HG03108 (cell line): Measurements from ENCODE around the gene WBP1.
A peak's percentile ranks its signal among the peaks of the same experiment; 100 is the strongest.
"Not testable (repeated sequence)": the region's sequence is repeated elsewhere in the genome, so short reads cannot be mapped to it uniquely, and the experiment has no call there.

Experiments used
- ATAC-seq: cut with Tn5 transposase; IDR thresholded peaks from one replicate; pipeline ENCODE4 v1.9.1; 2021; ENCODE audit warnings: moderate library complexity; ENCODE audit not compliant: unreplicated experiment

Gene WBP1

DNA sequence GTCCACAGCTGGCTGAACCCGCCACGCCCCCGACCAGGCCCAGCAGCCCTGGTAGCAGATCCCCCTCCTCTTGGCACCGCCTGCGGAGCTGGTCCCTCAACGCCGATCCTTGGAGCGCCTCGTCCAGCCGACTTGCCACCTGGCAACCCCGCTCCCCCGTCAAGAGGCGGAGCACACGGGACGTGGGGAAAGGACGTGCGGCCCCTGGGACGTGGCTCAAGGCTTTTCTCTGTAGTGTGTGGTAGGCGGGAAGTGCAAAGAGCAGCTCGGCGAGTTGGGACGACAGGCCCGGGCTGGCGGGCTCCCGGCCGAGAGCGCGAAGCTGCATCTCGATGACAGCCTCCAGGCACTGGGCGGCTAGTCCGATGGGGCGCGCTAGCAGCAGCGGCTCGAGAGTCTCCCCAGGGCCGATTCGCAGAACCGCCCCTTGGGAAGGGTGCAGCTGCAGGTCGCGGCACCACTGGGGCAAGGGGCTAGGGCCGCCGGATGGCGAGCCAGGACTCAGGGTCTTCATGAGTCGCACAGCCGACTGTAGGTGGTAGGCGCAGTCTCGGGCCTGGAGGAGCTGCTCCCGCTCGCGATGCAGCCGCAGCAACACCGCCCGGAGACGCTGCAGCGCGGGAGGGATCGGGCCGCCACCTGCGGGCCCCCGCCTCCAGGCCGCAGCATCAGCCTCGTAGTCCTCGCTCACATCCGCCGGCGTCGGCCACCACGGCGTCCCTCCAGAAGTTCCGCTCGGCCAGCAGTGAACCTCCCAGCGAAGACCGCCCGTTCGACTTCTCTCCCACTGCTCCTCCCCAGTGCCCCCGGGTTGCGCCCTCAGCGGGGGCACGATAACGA is 23.9 kb downstream of the WBP1 start:
- ATAC-seq, result peak; percentile 30

DNA sequence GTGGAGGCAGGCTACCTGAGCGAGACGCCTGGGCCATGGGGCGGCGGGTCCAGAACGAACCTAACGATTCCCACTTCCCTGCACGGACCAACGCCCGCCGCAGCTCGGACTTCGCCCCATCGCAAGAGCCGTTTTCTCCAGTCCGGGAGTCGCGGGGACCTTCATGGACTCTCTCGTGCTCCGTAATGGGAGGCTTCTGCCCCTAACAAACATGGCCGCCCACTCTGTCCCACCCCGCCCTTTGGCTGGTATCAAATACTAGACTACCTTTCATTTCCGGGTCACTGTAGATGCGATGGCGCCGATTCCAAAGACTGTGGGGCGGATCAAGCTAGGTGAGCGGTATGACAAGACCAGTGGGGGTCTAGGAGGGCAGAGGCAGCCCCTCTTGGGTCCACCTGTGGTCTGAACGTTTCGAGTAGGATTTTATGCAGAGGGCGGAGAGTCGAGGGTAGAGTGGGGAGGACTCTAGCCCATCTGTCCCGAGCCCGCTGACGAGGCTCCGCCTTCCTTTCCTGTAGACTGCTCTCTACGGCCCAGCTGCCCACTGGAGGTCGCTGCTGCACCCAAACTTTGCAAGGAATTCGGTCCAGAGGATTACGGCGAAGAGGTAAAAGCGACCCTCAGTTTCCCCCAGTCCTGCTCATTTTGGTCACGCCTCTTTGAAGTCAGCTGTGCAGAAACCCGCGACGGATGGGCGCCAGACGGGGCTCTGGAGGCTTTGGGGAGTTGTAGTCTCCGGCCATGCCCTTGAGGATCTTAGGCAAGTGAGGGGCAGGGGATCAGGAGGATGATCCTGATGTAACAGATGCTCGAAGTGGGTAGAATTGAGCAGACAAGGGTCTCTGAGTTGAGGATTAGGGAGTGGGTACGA is 24.8 kb downstream of the WBP1 start, which contains the start of the genes CCDC142 and TTC31:
TSS of gene CCDC142 (minus strand) at position 198 of the 874 bp plus-strand sequence. CDS start at position 37, 161 bp downstream.
TSS of gene TTC31 (plus strand) at position 281 of the 874 bp plus-strand sequence. CDS start at position 296, 15 bp downstream.
- ATAC-seq, result peak; percentile 88

DNA sequence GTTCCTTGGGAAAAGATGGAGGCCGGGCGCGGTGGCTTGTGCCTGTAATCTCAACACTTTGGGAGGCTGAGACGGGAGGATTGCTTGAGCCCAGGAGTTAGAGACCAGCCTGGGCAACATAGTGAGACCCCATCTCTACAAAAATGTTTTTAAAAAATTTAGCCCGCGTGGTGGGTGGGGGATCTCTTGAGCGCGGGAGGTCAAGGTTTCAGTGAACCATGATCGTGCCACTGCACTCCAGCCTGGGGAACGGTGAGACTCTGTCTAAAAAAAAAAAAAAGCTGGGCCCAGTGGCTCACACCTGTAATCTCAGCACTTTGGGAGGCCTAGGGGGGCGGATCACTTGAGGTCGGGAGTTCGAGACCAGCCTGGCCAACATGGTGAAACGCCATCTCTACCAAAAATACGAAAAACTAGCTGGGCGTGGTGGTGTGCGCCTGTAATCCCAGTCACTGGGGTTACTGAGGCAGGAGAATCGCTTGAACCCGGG is 25.5 kb downstream of the WBP1 start:
- not testable (repeated sequence) for ATAC-seq

DNA sequence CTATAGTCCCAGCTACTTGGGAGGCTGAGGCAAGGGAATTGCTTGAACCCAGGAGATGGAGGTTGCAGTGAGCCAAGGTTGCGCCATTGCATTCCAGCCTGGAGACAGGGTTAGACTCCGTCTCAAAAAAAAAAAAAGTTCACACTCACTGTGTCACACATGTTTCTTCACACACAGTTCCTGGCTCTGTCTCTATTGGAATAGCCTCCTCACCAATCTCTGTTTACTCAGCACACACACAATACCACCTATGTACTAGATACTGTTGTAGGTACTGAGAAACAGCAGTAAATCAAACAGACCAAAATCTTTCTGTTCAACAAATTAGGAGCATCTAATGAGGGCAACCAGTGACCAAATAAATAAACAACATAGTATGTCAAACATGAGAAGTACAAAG is 27.9 kb downstream of the WBP1 start:
- no peak for ATAC-seq

DNA sequence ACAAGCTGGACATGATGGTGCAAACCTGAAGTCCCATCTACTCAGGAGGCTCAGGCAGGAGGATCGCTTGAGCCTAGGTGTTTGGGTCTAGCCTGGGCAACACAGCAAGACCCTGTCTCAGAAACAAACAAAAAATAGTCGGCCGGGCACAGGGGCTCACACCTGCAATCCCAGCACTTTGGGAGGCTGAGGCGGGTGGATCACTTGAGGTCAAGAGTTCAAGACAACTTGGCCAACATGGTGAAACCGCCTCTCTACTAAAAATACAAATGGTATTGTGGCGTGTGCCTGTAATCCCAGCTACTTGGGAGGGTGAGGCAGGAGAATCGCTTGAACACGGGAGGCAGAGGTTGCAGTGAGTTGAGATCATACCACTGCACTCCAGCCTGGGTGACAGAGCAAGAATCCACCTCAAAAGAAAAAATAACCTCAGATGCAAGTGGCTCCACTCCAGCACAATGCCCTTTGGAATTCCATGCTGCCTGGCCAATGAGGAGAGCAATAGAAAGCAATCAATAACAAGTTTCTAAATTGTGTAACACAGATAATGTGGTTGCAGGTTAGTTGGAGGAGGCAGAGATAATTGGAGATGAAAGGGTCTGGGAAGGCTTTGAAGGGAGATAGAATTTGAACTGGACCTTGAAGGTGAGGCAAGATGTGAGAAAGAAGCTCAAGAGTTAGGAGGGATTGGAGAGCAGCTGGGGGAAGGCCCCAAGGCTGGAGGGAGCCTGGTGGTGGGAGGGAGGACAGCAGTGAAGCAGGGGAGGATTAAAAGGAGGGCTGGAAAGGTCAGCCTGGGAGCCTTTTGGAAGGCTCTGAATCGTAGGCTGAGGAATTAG is 30.6 kb downstream of the WBP1 start:
- ATAC-seq, result no peak

DNA sequence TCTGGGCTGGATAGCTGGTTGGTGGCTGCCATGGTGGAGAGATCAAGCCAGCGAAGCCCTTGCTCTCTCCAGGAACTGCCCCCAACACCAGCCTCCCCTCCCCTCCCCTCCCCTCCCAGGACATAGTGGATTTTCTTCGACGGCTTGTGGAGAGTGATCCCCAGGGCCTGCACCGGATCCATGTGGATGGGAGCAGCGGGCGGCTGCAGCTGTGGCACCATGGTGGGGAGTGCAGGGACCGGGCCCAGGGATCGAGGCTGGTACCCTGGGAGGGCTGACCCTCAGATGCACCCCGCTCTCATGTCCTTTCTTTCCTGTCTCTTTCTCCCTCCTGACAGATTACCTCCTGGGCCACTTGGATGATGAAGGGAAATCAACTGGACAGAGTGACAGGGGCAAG is 31.7 kb downstream of the WBP1 start:
- ATAC-seq, result no peak

DNA sequence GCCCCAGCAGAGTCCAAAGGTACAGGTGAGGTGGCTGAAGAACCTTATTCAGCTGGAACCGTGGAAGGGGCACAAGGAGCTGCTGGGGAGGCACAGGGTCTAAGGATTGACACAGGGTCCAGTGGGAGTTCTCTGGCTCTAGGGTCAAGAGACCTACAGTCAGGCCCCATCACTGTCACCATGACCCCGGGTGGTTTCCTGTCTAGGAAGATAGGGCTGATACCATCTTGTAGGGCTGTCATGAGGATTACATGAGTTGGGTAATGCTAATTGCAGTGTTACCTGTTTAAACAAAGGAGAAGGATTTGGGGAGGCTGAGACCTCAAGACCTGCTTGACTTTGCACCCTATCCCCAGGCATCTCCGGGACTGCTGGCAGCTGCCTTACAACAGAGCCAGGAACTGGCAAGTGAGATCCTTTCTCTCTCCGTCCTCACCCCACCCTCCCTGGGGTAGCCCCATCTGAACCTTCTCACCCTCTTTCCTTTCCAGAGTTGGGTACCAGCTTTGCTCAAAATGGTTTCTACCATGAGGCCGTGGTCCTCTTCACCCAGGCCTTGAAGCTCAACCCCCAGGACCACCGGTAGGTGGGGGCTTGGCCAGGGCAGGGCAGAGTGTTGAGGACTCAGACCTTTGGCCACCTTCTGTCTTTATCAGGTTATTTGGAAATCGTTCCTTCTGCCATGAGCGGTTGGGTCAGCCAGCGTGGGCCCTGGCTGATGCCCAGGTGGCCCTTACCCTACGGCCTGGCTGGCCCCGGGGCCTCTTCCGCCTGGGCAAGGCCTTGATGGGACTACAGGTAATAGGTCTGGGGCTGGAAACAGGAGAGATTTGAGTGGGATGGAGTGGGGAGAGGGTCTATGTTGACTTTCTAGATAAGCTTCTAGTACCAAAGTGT is 33.7 kb downstream of the WBP1 start:
- no peak for ATAC-seq

DNA sequence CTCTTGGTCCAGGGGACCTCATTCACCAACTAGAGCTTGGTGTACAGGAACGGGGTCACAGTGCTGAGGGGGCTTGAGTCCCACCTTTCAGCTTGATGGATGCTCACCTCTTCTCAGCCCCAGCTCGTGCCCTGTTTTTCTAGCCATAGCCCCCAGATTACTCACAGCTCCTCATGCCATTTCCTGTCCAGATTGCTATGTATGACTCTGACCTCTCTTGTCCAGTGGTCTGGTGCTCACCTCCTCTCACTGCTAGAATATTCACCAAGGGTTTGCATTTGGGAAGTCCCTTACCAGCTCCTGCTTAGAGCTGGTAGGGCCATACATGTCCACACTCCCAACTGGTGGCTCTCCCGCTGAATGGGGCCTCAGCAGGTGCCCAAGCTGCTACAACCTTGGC is 35.3 kb downstream of the WBP1 start:
- no peak for ATAC-seq

DNA sequence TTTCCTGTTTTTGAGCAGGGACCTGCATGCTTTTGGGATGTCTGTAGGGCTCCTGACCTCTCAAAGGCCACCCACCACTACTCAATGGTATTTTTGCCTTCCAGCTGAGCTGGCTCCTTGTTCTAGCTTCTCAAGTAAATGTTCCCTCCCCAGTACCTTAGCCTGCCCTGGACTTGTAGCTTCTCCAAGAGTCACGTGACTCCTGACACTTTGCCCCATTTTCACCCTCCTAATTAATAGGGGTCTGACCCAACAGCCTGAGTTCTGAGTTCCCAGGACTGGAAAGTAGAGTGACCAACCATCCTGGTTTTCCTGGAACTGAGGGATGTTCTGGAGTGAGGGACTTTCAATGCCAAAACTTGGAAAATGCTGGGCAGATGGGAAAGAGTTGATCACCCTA is 37.2 kb downstream of the WBP1 start:
- ATAC-seq, result no peak

DNA sequence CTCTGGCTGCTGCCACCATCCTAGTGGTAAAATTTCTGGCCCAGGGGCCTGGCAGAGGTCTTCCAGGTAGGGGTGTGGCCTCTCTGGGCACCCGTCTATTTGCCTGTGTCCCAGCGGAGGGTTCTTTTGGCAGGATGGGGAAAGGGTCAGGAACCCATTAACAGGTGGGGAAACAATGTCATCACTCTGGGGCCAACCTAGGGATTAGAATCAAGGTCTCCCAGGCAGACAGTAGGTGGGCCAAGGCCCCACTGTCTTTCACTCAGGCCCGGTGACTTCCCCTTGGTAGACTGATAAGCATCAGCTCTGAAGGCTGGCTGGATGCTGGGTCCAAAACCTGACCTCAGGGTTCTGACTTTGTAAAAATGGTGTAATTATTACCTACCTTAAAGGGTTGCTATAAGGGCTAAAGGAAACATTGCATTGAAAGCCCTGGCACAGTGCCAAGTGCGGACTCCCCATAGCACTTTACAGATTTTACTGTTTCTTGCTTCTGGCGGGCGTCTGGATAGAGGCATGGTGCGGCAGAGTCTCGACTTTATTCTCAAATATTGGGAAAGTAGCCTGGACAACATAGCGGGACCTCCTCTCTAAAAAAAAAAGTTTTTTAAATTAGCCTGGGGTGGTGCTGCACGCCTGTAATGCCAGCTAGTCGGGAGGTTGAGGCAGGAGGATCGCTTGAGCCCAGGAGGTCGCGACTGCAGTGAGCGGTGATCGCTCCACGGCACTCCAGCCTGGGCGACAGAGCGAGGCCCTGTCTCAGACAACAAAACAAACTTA is 38.9 kb downstream of the WBP1 start:
- no peak for ATAC-seq

DNA sequence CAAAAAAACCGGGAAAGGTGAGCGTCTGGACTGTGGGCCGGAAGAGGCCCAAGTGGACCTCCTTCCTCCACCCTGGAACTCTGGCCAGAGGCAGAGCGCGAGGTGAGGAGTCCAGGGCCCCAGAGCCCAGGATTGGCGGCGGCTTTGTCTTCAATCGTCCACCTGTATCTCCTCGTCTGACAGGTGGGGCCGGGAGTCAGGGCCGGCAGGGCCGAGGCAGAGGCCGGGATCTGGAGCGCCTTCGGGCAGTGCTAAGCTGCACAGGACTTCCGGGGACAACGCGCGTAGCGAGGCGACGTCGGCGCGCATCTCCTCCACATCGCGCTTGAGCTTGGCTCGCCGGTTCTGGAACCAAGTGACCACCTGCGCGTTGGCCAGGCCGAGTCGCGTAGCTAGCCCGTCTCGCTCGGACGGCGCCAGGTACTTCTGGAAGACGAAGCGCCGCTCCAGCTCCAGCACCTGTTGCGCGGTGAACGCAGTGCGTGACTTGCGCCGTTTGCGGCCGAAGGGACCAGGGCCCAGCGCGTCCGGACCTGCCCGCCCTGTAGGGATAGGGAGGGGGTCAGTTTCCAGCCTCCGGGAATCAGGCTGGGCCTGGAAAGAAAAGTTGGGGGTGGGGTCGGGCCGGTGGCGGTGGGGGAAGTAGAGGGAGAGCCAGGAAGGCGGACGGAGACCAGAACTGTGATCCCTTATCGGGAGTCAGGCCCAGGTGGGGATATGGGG is 39.7 kb downstream of the WBP1 start:
- no peak for ATAC-seq

DNA sequence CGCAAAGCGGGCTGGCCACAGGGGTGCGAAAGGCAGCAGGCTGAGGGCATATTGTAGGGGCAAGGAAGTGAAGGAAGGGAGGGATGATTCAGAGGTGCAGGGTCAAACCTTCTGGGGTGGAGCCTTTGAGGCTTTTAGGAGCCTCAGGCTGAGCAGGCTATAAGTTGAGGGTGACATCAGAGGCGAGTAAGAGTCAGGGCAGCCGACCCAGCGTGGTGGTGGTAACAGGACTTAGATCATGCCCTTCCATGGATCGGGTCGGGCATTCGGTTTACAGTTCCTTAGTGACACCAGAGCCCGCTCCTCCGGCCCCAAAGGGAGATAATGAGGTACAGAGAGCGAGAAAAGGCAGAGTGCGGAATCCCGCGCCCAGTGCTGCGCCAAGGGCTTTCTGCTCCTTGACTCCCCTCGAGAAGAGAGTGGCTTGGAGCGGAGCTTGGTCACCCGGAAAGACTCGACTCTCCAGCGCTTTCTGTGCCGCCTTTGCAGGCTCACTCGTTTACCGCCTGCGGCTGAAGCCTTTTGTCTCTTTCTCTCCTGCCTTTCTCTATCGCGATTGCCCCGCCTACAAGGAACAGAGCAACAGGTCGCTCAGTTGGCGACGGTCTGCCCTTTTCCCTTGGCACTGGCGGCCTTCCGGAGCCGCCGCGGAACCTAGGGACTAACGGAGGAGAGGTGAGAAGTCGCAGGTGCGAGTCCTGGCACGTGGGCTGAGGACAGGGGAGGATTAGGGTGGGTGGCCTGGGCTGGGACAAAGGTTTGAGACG is 40.4 kb downstream of the WBP1 start:
- ATAC-seq, result no peak

DNA sequence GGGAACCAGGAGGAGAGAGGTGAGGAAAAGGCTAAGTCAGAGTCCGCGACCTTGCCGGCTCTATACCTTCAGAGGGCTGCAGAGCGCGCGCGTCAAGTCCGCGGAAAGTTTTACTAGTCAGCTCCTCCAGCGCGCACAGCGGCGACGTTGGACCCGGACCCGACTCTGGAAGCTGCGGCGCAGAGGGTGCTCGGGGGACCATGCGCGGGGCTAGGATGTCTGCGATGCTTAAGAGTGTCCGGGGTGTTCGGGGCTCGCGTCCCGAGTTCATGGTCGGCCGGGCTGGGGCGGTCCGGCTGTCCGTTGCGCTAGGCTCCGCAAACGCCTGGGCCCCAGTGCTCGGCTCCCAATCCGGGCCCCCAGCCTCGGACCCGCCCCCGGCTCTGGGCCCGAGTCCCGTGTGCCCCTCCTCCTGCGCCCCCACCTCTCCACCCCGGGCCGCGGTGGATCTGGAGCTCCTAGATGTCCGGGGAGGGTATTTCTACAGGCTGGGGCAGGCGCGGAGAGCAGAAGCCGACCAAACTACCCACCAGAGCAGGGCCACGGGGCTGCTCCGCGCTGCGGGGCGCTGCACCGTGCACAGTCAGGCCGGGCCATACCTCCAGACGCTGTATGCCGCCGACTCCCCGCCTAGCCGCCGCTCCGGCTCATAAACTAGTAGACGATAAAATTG is 41.2 kb downstream of the WBP1 start, which contains the start of gene LBX2:
TSS of gene LBX2 (minus strand) at position 337 of the 673 bp plus-strand sequence. CDS start at position 271, 66 bp downstream.
- ATAC-seq, result no peak

DNA sequence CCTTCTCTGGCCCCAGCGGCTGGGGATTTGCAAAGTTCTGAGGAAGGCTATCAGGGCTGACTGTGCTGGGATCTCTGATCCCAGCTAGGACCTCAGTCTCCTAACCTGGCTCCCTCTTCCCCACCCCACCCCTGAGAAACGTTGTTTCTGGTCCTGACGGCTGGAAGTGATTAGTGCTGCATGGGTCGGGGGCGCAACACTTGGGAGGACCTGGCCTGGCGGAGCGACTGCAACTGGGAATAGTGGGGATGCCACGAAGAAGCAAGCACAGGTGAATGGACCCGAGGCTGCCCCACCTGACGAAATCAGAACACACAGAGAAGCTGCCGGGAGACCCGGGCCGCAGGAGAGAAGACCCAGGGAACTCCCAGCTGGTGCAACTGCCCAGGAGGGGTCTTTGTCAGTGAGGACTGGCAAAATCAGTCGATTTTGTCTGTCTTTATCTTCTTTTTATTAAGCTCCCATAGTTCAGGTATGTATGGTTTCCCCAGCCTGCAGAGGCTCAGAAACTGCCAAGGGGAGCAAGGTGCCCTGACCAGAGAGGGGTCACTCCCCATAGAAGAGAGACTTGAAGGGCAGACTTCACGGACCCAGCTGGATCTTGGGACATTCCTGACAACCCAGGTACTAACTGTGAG is 41.8 kb downstream of the WBP1 start:
- no peak for ATAC-seq

DNA sequence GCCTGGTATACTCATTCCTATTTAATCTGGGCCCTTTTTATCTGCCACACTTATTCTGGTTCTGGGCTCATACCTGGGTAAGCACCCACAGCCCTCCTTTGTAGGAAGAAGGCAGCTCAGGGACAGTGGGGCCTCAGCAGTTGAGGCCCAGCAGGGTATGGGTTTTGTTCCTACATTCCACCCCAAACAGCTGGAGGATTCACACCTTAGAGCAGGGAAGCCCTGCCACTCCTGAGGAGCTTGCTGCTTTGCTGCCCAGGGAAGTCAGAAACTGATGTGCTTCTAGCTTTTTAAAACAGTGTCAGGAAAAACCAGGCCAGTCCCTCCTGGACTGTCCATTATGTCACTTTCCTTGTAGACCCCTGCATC is 42.3 kb downstream of the WBP1 start:
- ATAC-seq, result no peak

DNA sequence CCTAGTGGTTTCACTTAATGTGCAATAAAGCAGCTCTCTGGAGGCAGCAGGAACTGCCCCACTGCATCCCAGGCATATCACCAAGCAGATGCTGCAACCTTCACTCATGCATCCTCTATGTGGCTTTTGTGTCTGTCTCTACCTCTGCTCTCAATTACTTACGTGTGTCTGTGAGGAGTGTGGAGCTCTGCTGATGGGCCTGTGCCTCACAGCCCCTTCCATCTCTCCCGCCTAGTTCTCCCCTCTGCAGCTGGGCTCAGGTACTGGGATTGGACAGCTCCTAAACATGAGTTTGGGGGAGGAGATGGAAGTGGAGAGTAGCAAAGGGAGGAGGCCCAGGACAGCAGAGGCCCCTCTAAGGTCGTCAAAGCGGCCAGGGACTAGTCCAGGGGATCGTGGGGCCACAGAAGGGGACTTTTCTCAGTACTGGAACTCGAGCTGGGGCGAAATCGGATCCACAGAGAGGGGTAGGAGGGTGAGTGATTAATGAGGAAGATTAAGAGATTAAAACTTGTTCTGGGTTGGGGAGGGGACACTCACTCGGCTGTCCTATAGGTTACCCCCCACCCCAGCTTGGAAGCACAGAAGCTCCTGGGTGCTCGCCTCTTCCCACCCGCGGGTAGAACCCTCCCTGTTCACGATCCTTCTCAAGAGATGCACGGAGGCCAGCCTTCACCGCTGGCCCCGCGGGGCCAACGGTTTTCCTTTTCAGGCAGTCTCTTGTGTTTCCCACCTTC is 43.3 kb downstream of the WBP1 start:
- no peak for ATAC-seq
